Prostate gland (tissue), 2 donors: Measurements from ENCODE around the gene ALDH18A1.

ENCODE experiments used
- CTCF ChIP-seq, 4 experiments: fragments of 200-600 bp in 2 of 4; fragments of 450-650 bp in 2 of 4; sonication (generic) in 2 of 4; IDR thresholded peaks; 1 replicate in 3 of 4; 2 replicates in 1 of 4; pipeline ENCODE4 v1.5.1; 2016 to 2019; ENCODE audit warnings: antibody characterized with exemption in 4 of 4, mild to moderate bottlenecking in 2 of 4, moderate library complexity in 2 of 4
- POLR2A ChIP-seq: fragments of 450-650 bp; IDR thresholded peaks from one replicate; pipeline ENCODE4 v1.6.1; 2016; ENCODE audit warnings: antibody characterized with exemption, mild to moderate bottlenecking

- TF ChIP-seq CTCF (IDR thresholded peaks at IDR 0.05) (no peak), POLR2A (no peak)
Measured at GRCh38 chr10:95573527-95573926, 83.0 kb downstream of the ALDH18A1 start.
